Subcutaneous adipose tissue (tissue), 4 donors: ENCODE data around the gene NR1H4. TPM values are rescaled to one million over a fixed set of nuclear protein-coding genes. Genes with fewer than 3 reads are reported as not detected.

ENCODE experiments used
- total RNA-seq, 4 donors: library from RNA; depleted of rRNA; stranded (reverse); fragments of >200 nt; gene quantifications; one replicate each; pipeline ENCODE4 v1.1.0, GENCODE V29; 2016
- TF ChIP-seq, protein P1 (sequence below): fragments of 450-650 bp; IDR thresholded peaks from one replicate; pipeline ENCODE4 v1.5.1; 2016; ENCODE audit warnings: low read depth, mild to moderate bottlenecking, control low read depth, antibody characterized with exemption, moderate library complexity

Gene NR1H4
- total RNA-seq, 4 donors from 2014 or later: not detected

GRCh38 chr12:100453951-100454350 lies 19.7 kb upstream of the NR1H4 start:
- TF ChIP-seq, protein P1, sequence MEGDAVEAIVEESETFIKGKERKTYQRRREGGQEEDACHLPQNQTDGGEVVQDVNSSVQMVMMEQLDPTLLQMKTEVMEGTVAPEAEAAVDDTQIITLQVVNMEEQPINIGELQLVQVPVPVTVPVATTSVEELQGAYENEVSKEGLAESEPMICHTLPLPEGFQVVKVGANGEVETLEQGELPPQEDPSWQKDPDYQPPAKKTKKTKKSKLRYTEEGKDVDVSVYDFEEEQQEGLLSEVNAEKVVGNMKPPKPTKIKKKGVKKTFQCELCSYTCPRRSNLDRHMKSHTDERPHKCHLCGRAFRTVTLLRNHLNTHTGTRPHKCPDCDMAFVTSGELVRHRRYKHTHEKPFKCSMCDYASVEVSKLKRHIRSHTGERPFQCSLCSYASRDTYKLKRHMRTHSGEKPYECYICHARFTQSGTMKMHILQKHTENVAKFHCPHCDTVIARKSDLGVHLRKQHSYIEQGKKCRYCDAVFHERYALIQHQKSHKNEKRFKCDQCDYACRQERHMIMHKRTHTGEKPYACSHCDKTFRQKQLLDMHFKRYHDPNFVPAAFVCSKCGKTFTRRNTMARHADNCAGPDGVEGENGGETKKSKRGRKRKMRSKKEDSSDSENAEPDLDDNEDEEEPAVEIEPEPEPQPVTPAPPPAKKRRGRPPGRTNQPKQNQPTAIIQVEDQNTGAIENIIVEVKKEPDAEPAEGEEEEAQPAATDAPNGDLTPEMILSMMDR: no peak

DNA sequence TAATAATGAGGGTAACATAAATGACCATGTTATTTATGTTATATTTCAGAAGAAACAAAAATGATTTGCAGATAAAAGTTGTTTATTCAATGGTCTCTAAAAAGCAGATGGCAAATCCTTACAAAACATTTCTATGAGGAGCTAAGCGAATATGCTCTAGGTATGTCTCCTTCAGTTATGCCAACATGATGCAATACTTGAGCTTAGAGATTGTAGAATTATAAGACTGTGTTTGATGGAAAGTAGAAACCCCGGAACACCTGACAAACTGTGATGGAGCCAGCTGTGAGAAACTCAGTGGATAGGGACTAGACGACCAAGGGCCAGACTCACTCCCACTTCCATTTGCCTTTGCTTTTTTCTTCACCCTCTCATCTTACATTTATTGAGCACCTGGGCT lies 17.8 kb upstream of the NR1H4 start:
- TF ChIP-seq, protein P1: no peak

DNA sequence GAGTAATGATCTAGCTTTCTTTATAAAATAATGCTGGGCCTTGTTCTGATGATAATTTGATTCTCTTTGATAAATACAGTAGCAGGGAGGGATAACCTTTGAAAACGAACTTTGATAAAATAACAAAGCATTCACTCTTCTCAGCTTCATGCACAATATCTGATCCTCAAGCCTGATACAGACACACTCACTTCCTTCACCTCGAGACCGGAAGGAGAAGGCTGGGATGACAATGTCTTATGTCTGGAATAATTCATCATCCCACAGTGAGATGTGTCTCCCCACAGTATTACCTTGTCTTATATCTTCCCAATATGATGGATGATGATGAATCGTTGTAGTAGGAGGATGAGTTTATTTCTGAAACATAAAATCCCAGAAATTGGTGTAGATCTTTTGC lies 15.5 kb upstream of the NR1H4 start:
- TF ChIP-seq, protein P1: no peak

DNA sequence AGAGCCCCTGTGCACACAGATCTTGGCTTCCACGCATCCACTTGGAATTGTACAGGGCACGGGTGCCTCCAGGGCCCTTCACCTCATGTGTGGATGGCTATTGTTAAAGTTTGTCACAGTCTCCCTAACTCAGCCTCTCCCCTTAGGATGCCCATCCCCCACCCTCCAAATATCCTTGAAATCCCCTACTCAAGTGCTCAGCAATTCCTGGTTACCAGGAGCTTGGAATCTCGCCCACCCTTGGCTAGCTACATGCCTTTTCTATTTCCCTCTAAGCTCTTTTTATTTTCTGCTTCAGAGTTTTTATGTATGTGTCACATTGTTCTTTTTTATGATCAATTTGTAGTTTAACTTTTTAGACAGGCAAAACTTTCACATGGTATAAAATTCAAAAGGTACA lies 13.0 kb upstream of the NR1H4 start:
- TF ChIP-seq, protein P1: no peak

DNA sequence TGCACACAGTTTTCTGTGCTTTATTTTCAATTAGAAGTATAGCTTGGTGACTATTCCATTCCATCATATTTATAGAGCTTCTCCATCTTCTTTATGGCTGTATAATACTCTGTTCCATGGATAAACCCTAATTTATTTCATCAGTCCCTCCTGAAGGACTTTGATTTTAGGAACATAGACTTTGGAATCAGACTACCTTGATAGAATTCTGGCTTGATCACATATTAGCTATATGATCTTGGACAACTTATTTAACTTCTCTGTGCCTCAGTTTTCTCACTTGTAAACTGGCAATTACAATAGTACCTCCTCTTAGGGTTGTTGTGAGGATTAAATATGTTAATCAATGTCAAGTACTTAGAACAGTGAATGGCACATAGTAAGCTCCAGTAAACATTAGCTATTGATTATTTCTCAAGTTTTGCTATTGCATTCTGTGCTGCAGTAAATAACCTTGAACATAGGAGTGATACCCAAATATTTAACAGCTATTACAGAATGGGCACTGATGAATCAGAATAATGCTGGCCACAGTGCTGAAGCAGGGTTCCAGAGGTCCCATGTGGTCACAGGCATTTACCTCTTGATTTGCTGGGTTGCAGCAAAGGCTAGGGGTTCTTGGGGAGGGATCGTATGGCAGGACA lies 12.2 kb upstream of the NR1H4 start:
- TF ChIP-seq, protein P1: no peak

- TF ChIP-seq, protein P1: no peak
Measured at GRCh38 chr12:100463661-100464060, 10.0 kb upstream of the NR1H4 start.

DNA sequence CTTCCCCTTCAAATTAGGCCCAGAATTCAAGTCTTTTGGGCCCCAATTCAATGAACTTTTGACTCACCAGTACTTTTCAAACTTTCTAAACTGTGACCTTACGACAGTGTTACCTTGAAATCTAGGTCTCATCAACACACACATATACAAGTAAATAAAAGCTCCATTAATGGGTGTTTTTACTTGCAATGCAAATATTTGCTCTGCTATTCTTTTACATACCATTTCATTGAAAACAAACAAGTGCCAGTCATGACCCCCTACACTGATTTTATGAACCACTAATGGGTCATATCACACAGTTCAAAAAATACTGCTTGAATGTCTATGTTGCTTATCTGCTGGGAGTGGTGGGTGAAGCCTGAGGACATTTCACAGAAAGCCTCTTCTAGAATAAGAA lies 9.1 kb upstream of the NR1H4 start:
- TF ChIP-seq, protein P1: no peak
